ENCODE results near the gene BAZ2B.

The BAZ2B gene

GRCh38 chr2:159505196-159505595 is 111.2 kb downstream of the BAZ2B start:
- no peak for DNase-seq (ENCODE audit: low read depth in 1 of 2, low spot score in 1 of 2)
- TF ChIP-seq JUND (IDR thresholded peaks at IDR 0.05; ENCODE audit: low read depth): no peak
- in situ Hi-C loops (cut with HindIII; ENCODE audit: low pct_unique_long_range_greater_than_20kb, low sequenced_read_pairs): no loop called here

- in situ Hi-C loops (cut with HindIII; ENCODE audit: low pct_unique_long_range_greater_than_20kb, low sequenced_read_pairs): no loop called here
- no peak for DNase-seq (ENCODE audit: low read depth in 1 of 2, low spot score in 1 of 2)
- TF ChIP-seq JUND (IDR thresholded peaks at IDR 0.05; ENCODE audit: low read depth): no peak
These were observed 114.6 kb downstream of the BAZ2B start for GRCh38 chr2:159501743-159502142.

GRCh38 chr2:159497847-159498246 is 118.5 kb downstream of the BAZ2B start:
- TF ChIP-seq JUND (IDR thresholded peaks at IDR 0.05; ENCODE audit: low read depth): no peak
- DNase-seq (ENCODE audit: low read depth in 1 of 2, low spot score in 1 of 2): no peak
- in situ Hi-C loops (cut with HindIII; ENCODE audit: low pct_unique_long_range_greater_than_20kb, low sequenced_read_pairs): no loop called here

- DNase-seq (ENCODE audit: low read depth in 1 of 2, low spot score in 1 of 2): no peak
- no peak for TF ChIP-seq JUND (IDR thresholded peaks at IDR 0.05; ENCODE audit: low read depth)
- in situ Hi-C loops (cut with HindIII; ENCODE audit: low pct_unique_long_range_greater_than_20kb, low sequenced_read_pairs): no loop called here
These were observed 119.1 kb downstream of the BAZ2B start for GRCh38 chr2:159497256-159497655.

- in situ Hi-C loops (cut with HindIII; ENCODE audit: low pct_unique_long_range_greater_than_20kb, low sequenced_read_pairs): no loop called here
- no peak for TF ChIP-seq JUND (IDR thresholded peaks at IDR 0.05; ENCODE audit: low read depth)
- no peak for DNase-seq (ENCODE audit: low read depth in 1 of 2, low spot score in 1 of 2)
These were observed 126.9 kb downstream of the BAZ2B start for GRCh38 chr2:159489476-159489875.

- TF ChIP-seq JUND (IDR thresholded peaks at IDR 0.05; ENCODE audit: low read depth): no peak
- peak in 1 of 2 experiments; percentile 4 for DNase-seq (ENCODE audit: low read depth in 1 of 2, low spot score in 1 of 2)
- in situ Hi-C loops (cut with HindIII; ENCODE audit: low pct_unique_long_range_greater_than_20kb, low sequenced_read_pairs): no loop called here
These were observed 131.8 kb downstream of the BAZ2B start for GRCh38 chr2:159484532-159484931.

- in situ Hi-C loops (cut with HindIII; ENCODE audit: low pct_unique_long_range_greater_than_20kb, low sequenced_read_pairs): no loop called here
- TF ChIP-seq JUND (IDR thresholded peaks at IDR 0.05; ENCODE audit: low read depth): no peak
- no peak for DNase-seq (ENCODE audit: low read depth in 1 of 2, low spot score in 1 of 2)
These were observed 140.0 kb downstream of the BAZ2B start for GRCh38 chr2:159476329-159476728.

- no peak for DNase-seq (ENCODE audit: low read depth in 1 of 2, low spot score in 1 of 2)
- no peak for TF ChIP-seq JUND (IDR thresholded peaks at IDR 0.05; ENCODE audit: low read depth)
- in situ Hi-C loops (cut with HindIII; ENCODE audit: low pct_unique_long_range_greater_than_20kb, low sequenced_read_pairs): no loop called here
These were observed 140.6 kb downstream of the BAZ2B start for GRCh38 chr2:159475793-159476192.

- DNase-seq (ENCODE audit: low read depth in 1 of 2, low spot score in 1 of 2): no peak
- TF ChIP-seq JUND (IDR thresholded peaks at IDR 0.05; ENCODE audit: low read depth): no peak
- in situ Hi-C loops (cut with HindIII; ENCODE audit: low pct_unique_long_range_greater_than_20kb, low sequenced_read_pairs): no loop called here
These were observed 145.0 kb downstream of the BAZ2B start for GRCh38 chr2:159471340-159471739.

- no peak for TF ChIP-seq JUND (IDR thresholded peaks at IDR 0.05; ENCODE audit: low read depth)
- DNase-seq (ENCODE audit: low read depth in 1 of 2, low spot score in 1 of 2): no peak
- in situ Hi-C loops (cut with HindIII; ENCODE audit: low pct_unique_long_range_greater_than_20kb, low sequenced_read_pairs): no loop called here
These were observed 148.1 kb downstream of the BAZ2B start for GRCh38 chr2:159468257-159468656.

- in situ Hi-C loops (cut with HindIII; ENCODE audit: low pct_unique_long_range_greater_than_20kb, low sequenced_read_pairs): no loop called here
- DNase-seq (ENCODE audit: low read depth in 1 of 2, low spot score in 1 of 2): no peak
- TF ChIP-seq JUND (IDR thresholded peaks at IDR 0.05; ENCODE audit: low read depth): no peak
These were observed 153.4 kb downstream of the BAZ2B start for GRCh38 chr2:159462961-159463360.

GRCh38 chr2:159462201-159462785 is 154.1 kb downstream of the BAZ2B start:
- DNase-seq (ENCODE audit: low read depth in 1 of 2, low spot score in 1 of 2): no peak
- in situ Hi-C loops (cut with HindIII; ENCODE audit: low pct_unique_long_range_greater_than_20kb, low sequenced_read_pairs): no loop called here
- TF ChIP-seq JUND (IDR thresholded peaks at IDR 0.05; ENCODE audit: low read depth): no peak

GRCh38 chr2:159461076-159461475 is 155.3 kb downstream of the BAZ2B start:
- TF ChIP-seq JUND (IDR thresholded peaks at IDR 0.05; ENCODE audit: low read depth): no peak
- DNase-seq (ENCODE audit: low read depth in 1 of 2, low spot score in 1 of 2): no peak
- in situ Hi-C loops (cut with HindIII; ENCODE audit: low pct_unique_long_range_greater_than_20kb, low sequenced_read_pairs): no loop called here

GRCh38 chr2:159460227-159460626 is 156.1 kb downstream of the BAZ2B start:
- no peak for TF ChIP-seq JUND (IDR thresholded peaks at IDR 0.05; ENCODE audit: low read depth)
- in situ Hi-C loops (cut with HindIII; ENCODE audit: low pct_unique_long_range_greater_than_20kb, low sequenced_read_pairs): no loop called here
- no peak for DNase-seq (ENCODE audit: low read depth in 1 of 2, low spot score in 1 of 2)
